Measurements from ENCODE around the gene PAM16. TPM values are rescaled to one million over a fixed set of nuclear protein-coding genes. Genes with fewer than 3 reads are reported as not detected.

The PAM16 gene
- total RNA-seq, 1 donor: 20.2 TPM

GRCh38 chr16:4391631-4392381, 40.7 kb upstream of the PAM16 start:
- no peak for TF ChIP-seq CTCF (IDR thresholded peaks at IDR 0.05; ENCODE audit: insufficient read depth, low read length)
- H3K4me3 ChIP-seq (ENCODE audit: low read depth, low read length): no peak overlapping the region
- no peak for DNase-seq (ENCODE audit: low read depth)

GRCh38 chr16:4390266-4391260, 39.4 kb upstream of the PAM16 start:
- no peak overlapping the region for H3K4me3 ChIP-seq (ENCODE audit: low read depth, low read length)
- DNase-seq (ENCODE audit: low read depth): no peak
- no peak for TF ChIP-seq CTCF (IDR thresholded peaks at IDR 0.05; ENCODE audit: insufficient read depth, low read length)

- TF ChIP-seq CTCF (IDR thresholded peaks at IDR 0.05; ENCODE audit: insufficient read depth, low read length): no peak
- no peak for DNase-seq (ENCODE audit: low read depth)
- H3K4me3 ChIP-seq (ENCODE audit: low read depth, low read length): no peak overlapping the region
Measured at GRCh38 chr16:4389051-4389955, 38.2 kb upstream of the PAM16 start.

GRCh38 chr16:4388271-4389021, 37.3 kb upstream of the PAM16 start:
- H3K4me3 ChIP-seq (ENCODE audit: low read depth, low read length): no peak overlapping the region
- DNase-seq (ENCODE audit: low read depth): peak; percentile 54

GRCh38 chr16:4387781-4388180, 36.7 kb upstream of the PAM16 start:
- TF ChIP-seq CTCF (IDR thresholded peaks at IDR 0.05; ENCODE audit: insufficient read depth, low read length): no peak
- no peak for DNase-seq (ENCODE audit: low read depth)
- H3K4me3 ChIP-seq (ENCODE audit: low read depth, low read length): no peak overlapping the region

More at GRCh38 chr16:4388271-4389021, 37.3 kb upstream of the PAM16 start:
- TF ChIP-seq CTCF (IDR thresholded peaks at IDR 0.05; ENCODE audit: insufficient read depth, low read length): no peak
